Smooth muscle cell of the umbilical artery (primary cell): Measurements from ENCODE around the gene SEMA5A. TPM values are rescaled to one million over a fixed set of nuclear protein-coding genes. Genes with fewer than 3 reads are reported as not detected.

Experiments
- total RNA-seq: library from RNA; depleted of rRNA; stranded (reverse); fragments of >200 nt; gene quantifications from 2 replicates; pipeline ENCODE4 v1.2.3, GENCODE V29; 2014

Gene SEMA5A, protein sequence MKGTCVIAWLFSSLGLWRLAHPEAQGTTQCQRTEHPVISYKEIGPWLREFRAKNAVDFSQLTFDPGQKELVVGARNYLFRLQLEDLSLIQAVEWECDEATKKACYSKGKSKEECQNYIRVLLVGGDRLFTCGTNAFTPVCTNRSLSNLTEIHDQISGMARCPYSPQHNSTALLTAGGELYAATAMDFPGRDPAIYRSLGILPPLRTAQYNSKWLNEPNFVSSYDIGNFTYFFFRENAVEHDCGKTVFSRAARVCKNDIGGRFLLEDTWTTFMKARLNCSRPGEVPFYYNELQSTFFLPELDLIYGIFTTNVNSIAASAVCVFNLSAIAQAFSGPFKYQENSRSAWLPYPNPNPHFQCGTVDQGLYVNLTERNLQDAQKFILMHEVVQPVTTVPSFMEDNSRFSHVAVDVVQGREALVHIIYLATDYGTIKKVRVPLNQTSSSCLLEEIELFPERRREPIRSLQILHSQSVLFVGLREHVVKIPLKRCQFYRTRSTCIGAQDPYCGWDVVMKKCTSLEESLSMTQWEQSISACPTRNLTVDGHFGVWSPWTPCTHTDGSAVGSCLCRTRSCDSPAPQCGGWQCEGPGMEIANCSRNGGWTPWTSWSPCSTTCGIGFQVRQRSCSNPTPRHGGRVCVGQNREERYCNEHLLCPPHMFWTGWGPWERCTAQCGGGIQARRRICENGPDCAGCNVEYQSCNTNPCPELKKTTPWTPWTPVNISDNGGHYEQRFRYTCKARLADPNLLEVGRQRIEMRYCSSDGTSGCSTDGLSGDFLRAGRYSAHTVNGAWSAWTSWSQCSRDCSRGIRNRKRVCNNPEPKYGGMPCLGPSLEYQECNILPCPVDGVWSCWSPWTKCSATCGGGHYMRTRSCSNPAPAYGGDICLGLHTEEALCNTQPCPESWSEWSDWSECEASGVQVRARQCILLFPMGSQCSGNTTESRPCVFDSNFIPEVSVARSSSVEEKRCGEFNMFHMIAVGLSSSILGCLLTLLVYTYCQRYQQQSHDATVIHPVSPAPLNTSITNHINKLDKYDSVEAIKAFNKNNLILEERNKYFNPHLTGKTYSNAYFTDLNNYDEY
- total RNA-seq, result 19.3 and 26.1 TPM in 2 replicates

DNA sequence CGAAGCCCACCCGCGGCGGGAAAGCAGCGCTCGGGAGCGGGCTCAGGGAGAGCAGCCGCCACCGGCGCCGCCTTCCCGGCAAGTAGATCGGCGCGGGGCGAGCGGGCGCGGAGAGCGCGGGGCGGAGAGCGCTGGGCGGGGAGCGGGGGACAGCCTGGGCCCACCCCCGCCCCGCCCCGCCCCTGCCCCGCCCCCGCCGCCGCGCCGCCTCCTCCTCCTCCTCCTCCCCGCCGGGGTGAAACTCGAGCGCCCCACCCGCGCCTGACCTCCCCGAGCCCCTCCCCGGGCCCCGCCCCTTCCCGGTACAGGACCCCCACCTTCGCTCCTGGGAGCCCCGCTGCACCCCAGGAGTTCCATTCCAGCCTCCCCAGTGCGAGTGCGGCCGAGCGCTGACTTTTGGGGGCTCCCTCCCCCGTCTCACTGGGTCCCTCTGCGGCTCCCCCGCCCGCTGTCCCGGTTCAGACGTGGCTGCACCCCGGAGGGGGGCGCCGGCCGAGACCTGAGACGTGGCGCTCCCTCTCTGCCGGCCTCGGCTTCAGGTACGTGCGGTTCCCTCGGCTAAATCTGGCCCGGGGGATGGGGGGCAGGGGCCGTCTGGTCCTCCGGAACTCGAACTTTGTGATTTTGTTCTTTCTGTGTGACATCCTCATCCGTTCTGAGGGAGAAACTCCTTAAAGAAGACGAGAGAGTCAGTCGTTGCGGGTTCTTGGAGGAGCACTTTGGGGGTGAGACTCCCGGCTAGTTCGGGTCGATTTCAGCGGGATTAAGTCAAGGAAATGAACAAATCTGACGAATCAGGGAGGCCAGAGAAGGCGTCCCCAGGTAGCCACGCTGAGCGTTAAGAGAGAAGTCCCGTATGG is at the start of gene SEMA5A:
TSS of gene SEMA5A (minus strand) at position 84 of the 860 bp plus-strand sequence. CDS start 166,129 bp downstream, outside the sequence.

Other genes starting within 250 kb of the SEMA5A start
- gene TAS2R1, start 84.3 kb upstream of the SEMA5A start, total RNA-seq, result not detected in 2 replicates